ENCODE measurements around the gene ADSS2.
A peak's percentile ranks its signal among the peaks of the same experiment; 100 is the strongest.

Gene ADSS2

DNA sequence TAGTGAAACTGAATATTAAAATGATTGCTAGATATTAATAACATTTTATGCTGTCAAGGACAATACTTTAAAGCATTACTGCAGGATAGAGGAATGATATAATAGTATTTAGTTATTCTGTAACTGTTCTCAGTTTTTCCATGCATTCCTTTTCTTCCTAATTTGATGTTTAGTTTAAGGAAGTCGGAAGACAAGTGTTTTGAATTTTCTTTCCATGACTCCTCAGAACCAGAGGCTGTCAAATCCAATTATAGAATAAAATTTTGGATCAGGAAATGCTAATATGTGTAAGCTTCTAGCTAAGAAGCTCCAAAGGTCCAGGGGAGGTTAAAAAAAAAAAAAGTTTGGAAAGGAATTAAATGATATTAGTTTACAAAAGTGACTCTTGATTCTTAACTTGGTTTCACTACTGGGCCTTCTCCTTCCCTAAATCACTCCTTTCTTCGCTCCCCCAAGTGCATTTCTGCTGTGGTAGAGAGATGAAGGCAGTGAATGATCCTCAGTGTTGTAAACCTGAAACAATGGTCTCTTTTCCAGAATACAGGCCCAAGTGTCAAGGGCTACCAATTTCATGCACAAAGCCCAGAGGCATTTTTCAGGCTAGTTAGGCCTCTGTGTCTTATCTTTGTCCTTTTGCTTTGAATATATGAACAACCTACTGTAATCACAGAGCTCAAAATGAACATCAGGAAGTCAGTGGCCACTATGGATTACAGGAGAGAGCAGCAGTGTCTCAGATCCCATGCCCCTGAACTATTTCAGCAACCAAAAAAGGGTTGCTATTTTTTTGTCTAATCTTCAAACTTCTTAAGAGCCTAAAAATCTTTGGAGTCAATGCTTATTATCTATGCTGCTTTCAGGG is 6.2 kb downstream of the ADSS2 start:
- peak; percentile 83 for FAIRE-seq

GRCh38 chr1:244444854-244445253 is 6.9 kb downstream of the ADSS2 start:
- no peak for FAIRE-seq

GRCh38 chr1:244442850-244443249 is 8.9 kb downstream of the ADSS2 start:
- FAIRE-seq = no peak

DNA sequence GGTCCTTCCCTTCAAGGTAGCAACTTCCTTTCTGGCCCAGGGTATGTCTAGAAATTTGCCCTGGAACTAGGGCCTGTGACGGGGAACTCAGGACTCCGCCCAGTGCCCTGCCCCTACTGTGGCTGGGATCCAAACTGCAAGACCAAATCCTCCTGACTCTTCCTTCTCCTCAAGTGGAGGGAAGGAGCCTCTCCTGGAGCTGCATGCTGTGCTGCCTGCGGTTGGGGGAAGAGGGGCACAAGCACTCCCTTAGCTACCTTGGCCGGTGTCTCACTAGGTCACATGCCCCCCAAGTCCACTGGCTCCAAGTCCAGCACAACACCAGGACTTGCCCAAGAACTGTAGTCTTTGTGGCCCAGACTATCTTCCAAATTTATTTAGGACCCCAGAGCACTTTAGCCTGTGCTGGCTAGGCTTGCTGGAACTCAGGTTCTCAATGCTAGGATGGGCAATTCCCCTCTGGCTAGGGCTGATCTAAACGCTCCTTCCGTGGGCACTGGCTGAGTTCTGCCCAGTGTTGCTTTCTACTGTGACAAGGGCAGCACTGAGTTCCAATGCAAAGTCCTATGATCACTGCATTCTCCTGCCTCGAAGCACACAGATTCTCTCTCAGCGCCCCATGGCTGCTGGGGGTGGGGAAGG is 12.2 kb downstream of the ADSS2 start:
- no peak for FAIRE-seq

- no peak for FAIRE-seq
Observed at GRCh38 chr1:244437086-244437468, 14.6 kb downstream of the ADSS2 start.

DNA sequence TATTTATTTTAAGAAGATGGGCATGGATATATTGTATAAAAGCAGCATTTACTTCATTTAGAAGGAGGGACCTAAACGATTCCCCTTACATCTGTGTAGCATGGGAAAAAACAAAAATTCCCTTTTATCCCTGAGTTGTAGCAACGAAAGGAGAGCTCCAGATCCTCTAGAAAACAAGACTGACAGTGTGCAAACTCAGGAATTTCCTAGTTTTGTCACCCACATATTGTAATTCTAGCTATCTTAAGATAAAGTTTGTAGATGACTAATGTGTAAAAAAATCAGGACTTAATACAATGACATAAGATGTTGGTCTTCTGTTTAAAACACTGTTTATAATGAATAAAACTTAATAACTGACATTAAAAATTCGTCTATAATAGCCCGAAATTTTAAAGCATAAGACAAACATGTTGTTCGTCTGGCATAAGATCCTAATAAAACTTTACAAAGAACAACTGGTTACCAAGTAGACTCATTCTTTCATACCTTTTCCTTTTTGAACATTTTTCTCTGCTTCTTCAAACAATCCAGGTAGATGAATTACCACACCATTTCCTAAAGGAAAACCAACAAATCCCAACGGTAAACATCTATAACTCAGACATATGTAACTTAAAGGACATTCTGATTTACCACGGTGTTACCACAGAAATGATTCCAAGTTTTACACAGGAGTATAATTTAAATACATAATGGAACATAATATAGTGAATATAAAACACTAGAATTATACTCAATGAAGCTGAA is 15.2 kb downstream of the ADSS2 start:
- FAIRE-seq = peak; percentile 82

- no peak for FAIRE-seq
Observed at GRCh38 chr1:244435562-244436205, 16.0 kb downstream of the ADSS2 start.

- FAIRE-seq = no peak
Observed at GRCh38 chr1:244431166-244431565, 20.5 kb downstream of the ADSS2 start.

DNA sequence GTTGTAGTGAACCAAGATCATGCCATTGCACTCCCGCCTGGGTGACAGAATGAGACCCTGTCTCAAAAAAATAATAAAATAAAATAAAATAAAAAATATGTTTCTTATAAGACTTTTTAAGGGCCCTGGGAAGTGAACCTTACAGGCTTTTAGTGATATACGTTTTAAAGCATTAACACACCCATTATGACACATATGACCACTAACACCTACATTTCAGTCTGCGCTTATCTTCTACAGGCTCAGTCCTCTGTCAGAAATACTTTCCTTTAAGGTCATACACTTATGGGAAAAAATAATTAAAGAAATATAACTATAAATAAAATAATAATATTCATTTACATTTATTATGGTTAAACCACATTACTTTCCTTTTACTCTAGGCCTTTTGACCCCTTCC is 21.9 kb downstream of the ADSS2 start:
- FAIRE-seq = peak; percentile 41

DNA sequence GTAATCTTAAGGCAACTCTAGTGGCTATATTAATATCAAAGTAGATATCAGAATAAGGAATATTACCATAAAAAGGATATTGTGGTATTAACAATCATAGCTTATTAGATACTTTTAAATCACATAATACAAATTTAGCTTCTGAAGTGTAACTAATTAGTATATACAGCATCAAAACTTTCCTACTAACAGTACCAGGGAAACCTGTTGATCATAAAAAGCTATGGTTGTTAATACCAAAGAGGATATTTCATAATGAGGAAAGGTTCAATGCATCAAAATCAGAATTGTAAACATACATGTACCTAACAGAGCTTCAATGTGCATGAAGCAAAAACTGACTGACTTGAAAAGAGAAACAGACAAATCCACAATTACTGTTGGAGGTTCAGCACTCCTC is 24.1 kb downstream of the ADSS2 start:
- peak; percentile 69 for FAIRE-seq

- FAIRE-seq = no peak
Observed at GRCh38 chr1:244424649-244425334, 26.9 kb downstream of the ADSS2 start.

DNA sequence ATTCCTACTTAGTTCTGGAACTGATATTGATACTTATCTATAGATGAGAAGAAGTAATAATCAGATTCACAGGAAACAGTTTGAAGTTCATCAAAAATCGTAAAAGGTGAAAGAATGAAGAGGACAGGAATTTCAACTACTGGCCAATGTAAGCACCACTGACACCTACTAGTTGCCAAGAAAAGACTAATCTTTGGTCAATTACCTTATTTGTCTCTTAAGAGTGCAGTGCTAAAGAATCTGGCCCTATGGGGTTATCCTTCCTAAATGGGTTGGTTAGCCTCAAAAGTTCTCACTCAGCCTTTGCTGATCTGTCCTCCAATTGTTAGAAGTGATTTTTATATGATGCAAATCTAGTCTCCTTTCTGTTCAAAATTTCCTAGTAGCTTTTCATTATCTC is 29.5 kb downstream of the ADSS2 start:
- no peak for FAIRE-seq

- no peak for FAIRE-seq
Observed at GRCh38 chr1:244419024-244419423, 32.7 kb downstream of the ADSS2 start.

DNA sequence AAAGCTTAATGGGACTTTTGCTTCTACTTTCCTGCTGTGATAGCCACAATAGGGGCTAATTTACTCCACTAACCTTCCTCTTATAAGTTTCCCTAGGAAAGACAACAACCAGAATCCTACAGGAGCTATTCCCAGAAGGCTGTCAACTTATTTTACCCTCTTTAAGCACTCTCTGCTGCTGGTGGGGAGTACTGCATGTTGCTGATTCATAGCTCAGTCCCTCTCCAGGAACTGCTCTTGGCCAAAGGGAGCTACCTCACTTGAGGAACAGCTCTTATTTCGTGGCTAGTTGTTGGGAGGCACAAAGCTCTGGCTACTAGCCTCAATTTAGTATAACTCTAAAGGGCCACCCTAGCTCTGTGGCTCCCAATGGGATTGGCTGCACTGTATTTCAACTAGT is 37.2 kb downstream of the ADSS2 start:
- FAIRE-seq = no peak

DNA sequence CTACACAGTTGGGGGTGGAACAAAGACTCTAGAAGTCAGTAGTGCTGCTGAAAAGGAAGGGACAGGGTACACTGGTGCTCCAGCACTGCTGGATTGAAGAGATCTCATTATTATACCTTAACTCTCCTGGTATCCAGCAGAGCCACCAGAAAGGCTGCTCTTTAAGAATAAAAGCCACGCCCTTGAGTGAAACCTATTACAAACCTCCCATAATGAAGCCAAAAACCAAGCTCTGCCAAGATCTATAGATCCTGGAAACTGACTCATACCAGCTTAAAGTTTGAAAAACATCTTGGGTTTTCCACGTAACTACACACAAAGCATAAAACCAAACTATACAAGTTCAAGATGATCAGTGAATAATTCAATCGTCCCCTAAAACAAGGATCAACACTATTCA is 38.0 kb downstream of the ADSS2 start:
- FAIRE-seq = no peak

- FAIRE-seq = no peak
Observed at GRCh38 chr1:244412176-244412575, 39.5 kb downstream of the ADSS2 start.

DNA sequence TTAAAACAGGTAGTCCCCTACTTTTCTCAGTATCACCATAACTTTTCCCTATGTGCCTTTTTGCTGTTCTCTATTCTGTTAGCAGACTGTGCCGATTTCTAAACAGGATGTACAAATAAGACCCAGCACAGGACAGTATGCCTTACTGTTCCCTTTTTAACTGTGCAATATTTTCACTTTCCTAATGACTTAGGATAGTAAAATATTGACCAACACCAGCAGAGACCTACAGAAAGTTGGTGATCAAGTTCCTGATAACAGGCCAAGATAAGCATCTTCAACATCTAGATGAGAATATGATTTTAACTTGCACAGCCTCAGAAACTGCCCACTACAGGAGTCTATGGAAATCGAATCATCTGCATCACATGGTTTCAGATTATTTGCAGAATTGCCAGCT is 42.0 kb downstream of the ADSS2 start:
- no peak for FAIRE-seq

DNA sequence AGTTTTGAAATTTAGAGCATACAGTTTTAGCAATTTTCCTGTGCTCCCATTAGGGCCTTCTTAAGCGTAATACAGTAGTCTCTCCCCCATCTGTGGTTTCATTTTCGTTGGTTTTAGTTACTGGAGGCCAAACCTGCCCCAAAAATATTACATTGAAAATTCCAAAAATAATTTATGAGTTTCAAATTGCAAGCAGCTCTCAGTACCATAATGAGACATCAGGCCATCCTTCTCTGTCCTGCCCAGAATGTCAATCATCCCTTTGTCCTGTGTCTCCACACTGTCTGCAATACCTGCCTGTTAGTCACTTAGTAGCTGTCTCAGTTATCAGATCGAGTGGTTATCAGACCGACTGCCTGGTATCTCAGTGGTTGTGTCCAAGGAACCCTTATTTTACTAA is 45.4 kb downstream of the ADSS2 start:
- no peak for FAIRE-seq

DNA sequence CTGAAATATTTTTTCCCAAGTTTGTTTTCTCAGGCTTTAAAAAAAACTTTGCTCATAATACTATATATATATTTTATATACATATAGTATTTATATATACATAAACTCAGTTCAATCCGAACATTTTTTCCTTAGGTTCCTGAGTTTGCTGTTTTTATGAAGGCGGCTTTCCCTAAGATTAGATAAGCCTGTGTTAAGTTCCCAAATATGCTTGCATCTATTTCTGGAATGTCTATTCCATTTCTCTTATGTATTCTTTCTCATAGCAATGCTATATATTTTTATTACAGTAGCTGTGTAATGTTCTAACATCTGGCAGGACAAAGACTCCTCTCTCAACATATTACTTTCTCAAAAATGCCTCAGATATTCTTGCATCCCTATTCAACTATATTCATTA is 45.9 kb downstream of the ADSS2 start:
- no peak for FAIRE-seq

GRCh38 chr1:244403431-244403830 is 48.3 kb downstream of the ADSS2 start:
- FAIRE-seq = no peak

DNA sequence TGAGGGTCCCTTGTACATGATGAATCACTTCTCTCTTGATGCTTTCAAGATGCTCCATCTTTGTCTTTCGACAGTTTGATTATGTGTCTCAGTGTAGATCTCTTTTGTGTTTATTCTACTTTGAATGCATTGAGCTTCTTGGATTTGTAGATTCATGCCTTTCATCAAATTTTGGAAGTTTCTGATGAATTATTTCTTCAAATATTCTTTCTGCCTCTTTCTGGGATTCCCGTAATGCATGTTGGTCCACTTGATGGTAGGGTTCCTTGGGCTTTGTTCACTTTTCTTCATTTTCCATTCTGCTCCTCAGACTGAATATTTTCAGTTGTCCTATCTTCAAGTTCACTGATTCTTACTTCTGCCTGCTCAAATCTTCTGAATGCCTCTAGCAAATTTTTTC is 50.7 kb downstream of the ADSS2 start:
- FAIRE-seq = no peak

- no peak for FAIRE-seq
Observed at GRCh38 chr1:244397131-244397530, 54.6 kb downstream of the ADSS2 start.

GRCh38 chr1:244395965-244396364 is 55.7 kb downstream of the ADSS2 start:
- no peak for FAIRE-seq
